Neural cell (in vitro differentiated cells): ENCODE measurements around the gene UTP14C. TPM values are rescaled to one million over a fixed set of nuclear protein-coding genes. Genes with fewer than 3 reads are reported as not detected.

Experiments used
- H2AFZ ChIP-seq: fragments of 200-600, 300-800 bp; sonication (generic), shearing (Covaris generic); 2 replicates; pipeline ENCODE4 v1.6.0; 2014; ENCODE audit warnings: low read depth, mild to moderate bottlenecking, antibody characterized with exemption, low read length, moderate library complexity
- H3F3A ChIP-seq: fragments of 200-600 bp; shearing (Covaris generic); 2 replicates; pipeline ENCODE4 v1.6.1; 2016; ENCODE audit warnings: mild to moderate bottlenecking, moderate library complexity, mixed read lengths, antibody characterized with exemption, low read length; ENCODE audit not compliant: insufficient read depth, poor library complexity, severe bottlenecking
- H3K27ac ChIP-seq: fragments of 200-600, 300-800 bp; sonication (generic), shearing (Covaris generic); 2 replicates; pipeline ENCODE4 v1.5.1; 2014; ENCODE audit warnings: mild to moderate bottlenecking, low read length, moderate library complexity
- H3K27me3 ChIP-seq: fragments of 300-800, 200-600 bp; sonication (generic), shearing (Covaris generic); 2 replicates; pipeline ENCODE4 v1.6.0; 2014; ENCODE audit warnings: mild to moderate bottlenecking, low read depth, low read length, moderate library complexity; ENCODE audit not compliant: insufficient read depth
- H3K36me3 ChIP-seq: fragments of 300-800, 200-600 bp; sonication (generic), shearing (Covaris generic); 2 replicates; pipeline ENCODE4 v1.5.1; 2014; ENCODE audit warnings: mild to moderate bottlenecking, antibody characterized with exemption, low read length, moderate library complexity; ENCODE audit not compliant: insufficient read depth
- H3K4me2 ChIP-seq: fragments of 300-800, 200-600 bp; sonication (generic), shearing (Covaris generic); 2 replicates; pipeline ENCODE4 v1.6.0; 2014; ENCODE audit warnings: mild to moderate bottlenecking, low read length
- H3K4me3 ChIP-seq: fragments of 300-800, 200-600 bp; sonication (generic), shearing (Covaris generic); 2 replicates; pipeline ENCODE4 v1.5.1; 2014; ENCODE audit warnings: mild to moderate bottlenecking, low read length, moderate library complexity
- H3K79me2 ChIP-seq: fragments of 200-600 bp; shearing (Covaris generic); replicated peaks from 2 replicates; pipeline ENCODE4 v1.6.0; 2014; ENCODE audit warnings: mild to moderate bottlenecking, low read length, moderate library complexity; ENCODE audit not compliant: insufficient read depth
- H3K9ac ChIP-seq: fragments of 300-800, 200-600 bp; sonication (generic), shearing (Covaris generic); 2 replicates; pipeline ENCODE4 v1.6.1; 2016; ENCODE audit warnings: mild to moderate bottlenecking, low read length, mixed read lengths
- H3K9me2 ChIP-seq: fragments of 200-600 bp; shearing (Covaris generic); 2 replicates; pipeline ENCODE4 v1.6.1; 2016; ENCODE audit warnings: mild to moderate bottlenecking, low read length, mixed read lengths; ENCODE audit not compliant: insufficient read depth
- H3K9me3 ChIP-seq: fragments of 200-600, 300-800 bp; sonication (generic), shearing (Covaris generic); 2 replicates; pipeline ENCODE4 v1.6.1; 2016; ENCODE audit warnings: mild to moderate bottlenecking, mixed run types, low read length, moderate library complexity, mixed read lengths
- H4K20me1 ChIP-seq: fragments of 200-600 bp; shearing (Covaris generic); 2 replicates; pipeline ENCODE4 v1.6.1; 2016; ENCODE audit warnings: mild to moderate bottlenecking, mixed run types; ENCODE audit not compliant: insufficient read depth
- CTCF ChIP-seq: fragments of 450-650 bp; IDR thresholded peaks from 2 replicates; pipeline ENCODE4 v1.5.1; 2014; ENCODE audit warnings: antibody characterized with exemption, mild to moderate bottlenecking, moderate library complexity; ENCODE audit not compliant: poor library complexity, severe bottlenecking
- EP300 ChIP-seq: fragments of 450-650 bp; conservative IDR thresholded peaks from 2 replicates; pipeline ENCODE4 v1.6.1; 2014; ENCODE audit warnings: antibody characterized with exemption, mild to moderate bottlenecking, moderate library complexity; ENCODE audit not compliant: poor library complexity, severe bottlenecking
- EZH2 ChIP-seq: fragments of 200-600, 300-800 bp; shearing (Covaris generic), sonication (generic); IDR thresholded peaks from 2 replicates; pipeline ENCODE4 v1.6.1; 2014; ENCODE audit warnings: antibody characterized with exemption, low read length, borderline replicate concordance, mild to moderate bottlenecking; ENCODE audit not compliant: insufficient read depth, poor library complexity, severe bottlenecking
- MXI1 ChIP-seq: fragments of 450-650 bp; conservative IDR thresholded peaks from 2 replicates; pipeline ENCODE4 v1.6.1; 2014; ENCODE audit warnings: antibody characterized with exemption, mild to moderate bottlenecking; ENCODE audit not compliant: poor library complexity, severe bottlenecking
- POLR2AphosphoS5 ChIP-seq: IDR thresholded peaks from 2 replicates; pipeline ENCODE4 v1.6.1; 2012
- RAD21 ChIP-seq: fragments of 450-650 bp; conservative IDR thresholded peaks from 2 replicates; pipeline ENCODE4 v1.6.1; 2014; ENCODE audit warnings: antibody characterized with exemption, mild to moderate bottlenecking, moderate library complexity
- REST ChIP-seq: IDR thresholded peaks from 2 replicates; pipeline ENCODE4 v1.6.1; 2012; ENCODE audit warnings: borderline replicate concordance
- SMC3 ChIP-seq: fragments of 450-650 bp; conservative IDR thresholded peaks from 2 replicates; pipeline ENCODE4 v1.6.1; 2014; ENCODE audit warnings: antibody characterized with exemption, mild to moderate bottlenecking, moderate library complexity; ENCODE audit not compliant: poor library complexity
- TAF1 ChIP-seq: IDR thresholded peaks from 2 replicates; pipeline ENCODE4 v1.6.1; 2012; ENCODE audit warnings: low read depth
- polyA plus RNA-seq: library from polyadenylated mRNA; depleted of rRNA; stranded (reverse); fragments of >200 nt; gene quantifications from 2 replicates; pipeline ENCODE4 v1.2.3, GENCODE V29; 2014

Gene UTP14C
- polyA plus RNA-seq, 1 donor from 2014 or later, result 16.3 TPM

DNA sequence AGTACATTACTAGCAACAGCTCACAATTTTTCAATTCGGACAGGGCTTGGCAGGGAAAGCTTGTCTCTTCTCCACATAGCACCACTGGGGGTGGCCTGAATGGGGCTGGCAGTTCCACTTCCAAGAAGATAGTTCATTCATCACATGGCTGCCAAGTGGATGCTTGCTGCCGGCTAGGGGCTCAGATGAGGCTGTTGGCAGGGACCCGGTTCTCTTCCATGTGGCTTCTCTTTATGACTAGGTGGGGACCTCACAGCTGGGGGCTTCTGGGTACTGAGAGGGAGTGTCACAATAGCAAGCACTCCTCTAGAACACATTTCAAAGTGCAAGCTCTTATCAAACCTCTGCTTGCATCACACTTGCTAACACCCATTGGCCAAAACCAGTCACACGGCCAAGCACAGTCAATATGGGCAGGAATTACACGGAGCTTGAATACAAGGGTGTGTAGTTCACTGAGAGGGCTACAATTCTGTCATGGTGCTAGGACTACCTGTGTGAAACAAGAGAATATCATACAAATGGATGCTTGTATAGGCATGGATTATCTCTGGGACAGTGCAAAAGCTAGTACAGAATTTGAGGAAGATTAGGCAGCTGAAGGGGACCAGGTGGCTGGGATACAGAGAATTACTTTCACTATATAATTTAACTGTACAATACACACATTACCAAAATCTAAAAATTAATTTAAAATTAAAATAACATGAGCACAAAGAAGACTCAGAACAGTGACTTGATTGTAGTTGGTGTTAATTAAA is 45.5 kb upstream of the UTP14C start:
- H2AFZ ChIP-seq, result no peak overlapping the region
- no peak overlapping the region for H3K9ac ChIP-seq
- TF ChIP-seq CTCF, result no peak
- no peak for TF ChIP-seq SMC3
- no peak for TF ChIP-seq EZH2
- no peak for TF ChIP-seq MXI1
- TF ChIP-seq TAF1, result no peak
- TF ChIP-seq EP300, result no peak
- no peak for TF ChIP-seq RAD21
- no peak for TF ChIP-seq REST
- TF ChIP-seq POLR2AphosphoS5, result no peak
- H3K27ac ChIP-seq, result no peak overlapping the region
- no peaks in the 10 kb centered on the region for H3K36me3 ChIP-seq
- no peaks in the 10 kb centered on the region for H3K9me2 ChIP-seq
- H3K4me3 ChIP-seq, result no peak overlapping the region
- no peaks in the 10 kb centered on the region for H3K79me2 ChIP-seq
- no peaks in the 10 kb centered on the region for H3F3A ChIP-seq
- H4K20me1 ChIP-seq, result no peaks in the 10 kb centered on the region
- H3K4me2 ChIP-seq, result no peak overlapping the region
- peaks cover 5% of the 10 kb centered on the region for H3K9me3 ChIP-seq
- H3K27me3 ChIP-seq, result no peaks in the 10 kb centered on the region

GRCh38 chr13:51980908-51981307 is 43.6 kb upstream of the UTP14C start:
- no peaks in the 10 kb centered on the region for H3K27me3 ChIP-seq
- no peaks in the 10 kb centered on the region for H3K79me2 ChIP-seq
- H2AFZ ChIP-seq, result no peak overlapping the region
- H3K9ac ChIP-seq, result no peak overlapping the region
- no peak for TF ChIP-seq SMC3
- TF ChIP-seq REST, result no peak
- TF ChIP-seq EP300, result no peak
- TF ChIP-seq RAD21, result no peak
- H3K27ac ChIP-seq, result no peak overlapping the region
- H3K4me2 ChIP-seq, result no peak overlapping the region
- no peaks in the 10 kb centered on the region for H3K36me3 ChIP-seq
- H3F3A ChIP-seq, result no peaks in the 10 kb centered on the region
- H4K20me1 ChIP-seq, result no peaks in the 10 kb centered on the region
- H3K9me2 ChIP-seq, result no peaks in the 10 kb centered on the region
- no peak overlapping the region for H3K4me3 ChIP-seq
- peaks cover 5% of the 10 kb centered on the region for H3K9me3 ChIP-seq
